Neural progenitor cell (in vitro differentiated cells): ENCODE results near the gene GMDS. TPM values are rescaled to one million over a fixed set of nuclear protein-coding genes. Genes with fewer than 3 reads are reported as not detected.

Experiments
- DNase-seq: peaks from one replicate; pipeline ENCODE4 v3.0.0-alpha.2; 2016; ENCODE audit warnings: low spot score
- H2AFZ ChIP-seq: fragments of 200-600 bp; sonication (generic); replicated peaks from 2 replicates; pipeline ENCODE4 v1.6.1; 2016; ENCODE audit warnings: antibody characterized with exemption
- H3F3A ChIP-seq: fragments of 200-600 bp; sonication (generic); 2 replicates; pipeline ENCODE4 v1.6.1; 2016; ENCODE audit warnings: antibody characterized with exemption, low read depth
- H3K27ac ChIP-seq: fragments of 200-600 bp; sonication (generic); 2 replicates; pipeline ENCODE4 v1.5.1; 2016; ENCODE audit warnings: mild to moderate bottlenecking
- H3K27me3 ChIP-seq: fragments of 200-600 bp; sonication (generic); 2 replicates; pipeline ENCODE4 v1.6.1; 2016; ENCODE audit warnings: mild to moderate bottlenecking, moderate library complexity
- H3K36me3 ChIP-seq: fragments of 200-600 bp; sonication (generic); 2 replicates; pipeline ENCODE4 v1.5.1; 2016
- H3K4me1 ChIP-seq: fragments of 200-600 bp; sonication (generic); 2 replicates; pipeline ENCODE4 v1.6.1; 2016; ENCODE audit warnings: mixed run types
- H3K4me2 ChIP-seq: fragments of 200-600 bp; sonication (generic); 2 replicates; pipeline ENCODE4 v1.6.1; 2016
- H3K4me3 ChIP-seq: fragments of 200-600 bp; sonication (generic); 2 replicates; pipeline ENCODE4 v1.5.1; 2016
- H3K79me2 ChIP-seq: fragments of 200-600 bp; sonication (generic); 2 replicates; pipeline ENCODE4 v1.6.1; 2016; ENCODE audit warnings: low read depth
- H3K9ac ChIP-seq: fragments of 200-600 bp; sonication (generic); 2 replicates; pipeline ENCODE4 v1.6.1; 2016
- H3K9me3 ChIP-seq: fragments of 200-600 bp; sonication (generic); 2 replicates; pipeline ENCODE4 v1.5.1; 2016; ENCODE audit warnings: low read depth
- H4K20me1 ChIP-seq: fragments of 200-600 bp; sonication (generic); 2 replicates; pipeline ENCODE4 v1.6.1; 2016; ENCODE audit warnings: low read depth
- H3K27ac Mint-ChIP-seq: 3 replicates; pipeline ENCODE4 v1.8.0; 2021; ENCODE audit warnings: mixed read lengths
- H3K27me3 Mint-ChIP-seq: 2 replicates; pipeline ENCODE4 v1.8.0; 2022; ENCODE audit warnings: low read depth, mild to moderate bottlenecking, inconsistent platforms, moderate library complexity, mixed read lengths; ENCODE audit not compliant: insufficient read depth
- H3K36me3 Mint-ChIP-seq: 3 replicates; pipeline ENCODE4 v1.8.0; 2021; ENCODE audit warnings: mixed read lengths
- H3K4me1 Mint-ChIP-seq: 3 replicates; pipeline ENCODE4 v1.8.0; 2021; ENCODE audit warnings: mixed read lengths
- H3K4me3 Mint-ChIP-seq: 3 replicates; pipeline ENCODE4 v1.8.0; 2021; ENCODE audit warnings: mild to moderate bottlenecking, moderate library complexity, mixed read lengths
- H3K9me3 Mint-ChIP-seq: 3 replicates; pipeline ENCODE4 v1.8.0; 2020; ENCODE audit warnings: mixed read lengths
- EZH2 ChIP-seq: fragments of 200-600 bp; sonication (generic); IDR thresholded peaks from 2 replicates; pipeline ENCODE4 v1.6.1; 2017; ENCODE audit warnings: antibody characterized with exemption, mild to moderate bottlenecking, moderate library complexity
- EZH2phosphoT487 ChIP-seq: fragments of 200-600 bp; sonication (generic); IDR thresholded peaks from 2 replicates; pipeline ENCODE4 v1.6.1; 2017; ENCODE audit warnings: antibody characterized with exemption
- total RNA-seq: library from RNA; depleted of rRNA; stranded (reverse); fragments of >200 nt; gene quantifications from 2 replicates; pipeline ENCODE4 v1.2.3, GENCODE V29; 2015; ENCODE audit warnings: low replicate concordance
- TF ChIP-seq, protein P1 (sequence below): fragments of 200-600 bp; sonication (generic); IDR thresholded peaks from 2 replicates; pipeline ENCODE4 v1.5.1; 2017; ENCODE audit warnings: antibody characterized with exemption, mild to moderate bottlenecking

Gene GMDS
- total RNA-seq, 1 donor from 2014 or later, result 22.6 TPM

- TF ChIP-seq EZH2 (no peak), EZH2phosphoT487 (no peak)
- TF ChIP-seq, protein P1, sequence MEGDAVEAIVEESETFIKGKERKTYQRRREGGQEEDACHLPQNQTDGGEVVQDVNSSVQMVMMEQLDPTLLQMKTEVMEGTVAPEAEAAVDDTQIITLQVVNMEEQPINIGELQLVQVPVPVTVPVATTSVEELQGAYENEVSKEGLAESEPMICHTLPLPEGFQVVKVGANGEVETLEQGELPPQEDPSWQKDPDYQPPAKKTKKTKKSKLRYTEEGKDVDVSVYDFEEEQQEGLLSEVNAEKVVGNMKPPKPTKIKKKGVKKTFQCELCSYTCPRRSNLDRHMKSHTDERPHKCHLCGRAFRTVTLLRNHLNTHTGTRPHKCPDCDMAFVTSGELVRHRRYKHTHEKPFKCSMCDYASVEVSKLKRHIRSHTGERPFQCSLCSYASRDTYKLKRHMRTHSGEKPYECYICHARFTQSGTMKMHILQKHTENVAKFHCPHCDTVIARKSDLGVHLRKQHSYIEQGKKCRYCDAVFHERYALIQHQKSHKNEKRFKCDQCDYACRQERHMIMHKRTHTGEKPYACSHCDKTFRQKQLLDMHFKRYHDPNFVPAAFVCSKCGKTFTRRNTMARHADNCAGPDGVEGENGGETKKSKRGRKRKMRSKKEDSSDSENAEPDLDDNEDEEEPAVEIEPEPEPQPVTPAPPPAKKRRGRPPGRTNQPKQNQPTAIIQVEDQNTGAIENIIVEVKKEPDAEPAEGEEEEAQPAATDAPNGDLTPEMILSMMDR, result no peak
- no peak for DNase-seq
- H3K27me3 Mint-ChIP-seq, result peaks cover 5% of the 10 kb centered on the region
Measured at GRCh38 chr6:1593286-1593957, 652.0 kb downstream of the GMDS start.

DNA sequence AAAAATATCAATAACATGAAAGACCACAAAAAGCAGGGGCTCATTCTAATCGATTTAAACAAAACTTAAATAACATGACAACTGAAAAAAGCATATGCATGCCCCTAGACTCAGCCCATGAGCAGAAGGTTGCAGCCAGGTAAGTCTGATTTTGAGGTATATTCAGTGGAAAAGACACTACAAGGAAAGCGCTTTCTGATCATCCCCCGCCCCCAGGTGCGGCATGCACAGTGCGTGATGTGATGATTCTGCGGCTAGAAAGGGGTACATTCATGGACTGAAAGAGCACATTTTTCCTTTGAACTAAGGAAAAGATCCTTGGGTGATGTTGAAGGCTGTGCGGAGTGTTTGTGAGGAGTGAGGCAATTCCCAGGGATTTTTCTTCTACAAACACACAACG lies 652.6 kb downstream of the GMDS start:
- no peak overlapping the region for H3K27ac Mint-ChIP-seq

More at GRCh38 chr6:1593286-1593957, 652.0 kb downstream of the GMDS start:
- Histone ChIP-seq H2AFZ (no peak overlapping the region), H3K4me2 (no peak overlapping the region), H4K20me1 (no peaks in the 10 kb centered on the region), H3K27ac (no peak overlapping the region), H3K79me2 (no peaks in the 10 kb centered on the region), H3K27me3 (peaks cover 29% of the 10 kb centered on the region), H3K4me1 (peaks cover 13% of the 10 kb centered on the region), H3K36me3 (no peaks in the 10 kb centered on the region), H3K4me3 (no peak overlapping the region), H3K9ac (no peak overlapping the region), H3F3A (no peaks in the 10 kb centered on the region), H3K9me3 (no peaks in the 10 kb centered on the region)
- Mint-ChIP-seq H3K4me1 (peaks cover 19% of the 10 kb centered on the region), H3K27ac (no peak overlapping the region), H3K9me3 (no peaks in the 10 kb centered on the region), H3K4me3 (no peak overlapping the region), H3K36me3 (no peaks in the 10 kb centered on the region)

GRCh38 chr6:1591926-1592325 lies 653.5 kb downstream of the GMDS start:
- Histone ChIP-seq H3K27me3 (peaks cover 29% of the 10 kb centered on the region), H3K4me1 (peaks cover 6% of the 10 kb centered on the region), H3F3A (no peaks in the 10 kb centered on the region), H3K9ac (no peak overlapping the region), H3K79me2 (no peaks in the 10 kb centered on the region), H3K9me3 (no peaks in the 10 kb centered on the region), H3K36me3 (no peaks in the 10 kb centered on the region), H4K20me1 (no peaks in the 10 kb centered on the region), H3K4me2 (no peak overlapping the region), H3K27ac (no peak overlapping the region), H2AFZ (no peak overlapping the region), H3K4me3 (no peak overlapping the region)
- TF ChIP-seq, protein P1, result no peak
- no peak for TF ChIP-seq EZH2
- TF ChIP-seq EZH2phosphoT487, result no peak
- H3K36me3 Mint-ChIP-seq, result no peaks in the 10 kb centered on the region
- no peaks in the 10 kb centered on the region for H3K9me3 Mint-ChIP-seq
- no peak for DNase-seq
- no peak overlapping the region for H3K27ac Mint-ChIP-seq
- peaks cover 2% of the 10 kb centered on the region for H3K27me3 Mint-ChIP-seq
- H3K4me1 Mint-ChIP-seq, result peaks cover 11% of the 10 kb centered on the region
- no peak overlapping the region for H3K4me3 Mint-ChIP-seq

More for the DNA sequence above, 652.6 kb downstream of the GMDS start:
- TF ChIP-seq EZH2phosphoT487 (no peak), EZH2 (no peak)
- TF ChIP-seq, protein P1, result no peak
- H3K36me3 ChIP-seq, result no peaks in the 10 kb centered on the region
- peaks cover 2% of the 10 kb centered on the region for H3K27me3 Mint-ChIP-seq
- no peaks in the 10 kb centered on the region for H3K36me3 Mint-ChIP-seq
- no peak overlapping the region for H3K4me3 ChIP-seq
- H3K4me3 Mint-ChIP-seq, result no peak overlapping the region
- H3K4me1 Mint-ChIP-seq, result peaks cover 19% of the 10 kb centered on the region
- peaks cover 29% of the 10 kb centered on the region for H3K27me3 ChIP-seq
- no peak overlapping the region for H3K9ac ChIP-seq
- H4K20me1 ChIP-seq, result no peaks in the 10 kb centered on the region
- peaks cover 13% of the 10 kb centered on the region for H3K4me1 ChIP-seq
- no peak for DNase-seq
- no peak overlapping the region for H3K4me2 ChIP-seq
- no peak overlapping the region for H2AFZ ChIP-seq
- H3K27ac ChIP-seq, result no peak overlapping the region
- no peaks in the 10 kb centered on the region for H3F3A ChIP-seq
- no peaks in the 10 kb centered on the region for H3K79me2 ChIP-seq
- H3K9me3 Mint-ChIP-seq, result no peaks in the 10 kb centered on the region
- H3K9me3 ChIP-seq, result no peaks in the 10 kb centered on the region
